Pulmonary artery endothelial cell (primary cell): Measurements from ENCODE around the gene TRMT5. TPM values are rescaled to one million over a fixed set of nuclear protein-coding genes. Genes with fewer than 3 reads are reported as not detected.
A peak's percentile ranks its signal among the peaks of the same experiment; 100 is the strongest.

Experiments used
- DNase-seq: peaks from one replicate; pipeline ENCODE4 v3.0.0-alpha.2; 2011; ENCODE audit warnings: low read depth, low spot score
- total RNA-seq: library from RNA; depleted of rRNA; stranded (reverse); fragments of >200 nt; gene quantifications from 2 replicates; pipeline ENCODE4 v1.2.3, GENCODE V29; 2014

The TRMT5 gene, protein sequence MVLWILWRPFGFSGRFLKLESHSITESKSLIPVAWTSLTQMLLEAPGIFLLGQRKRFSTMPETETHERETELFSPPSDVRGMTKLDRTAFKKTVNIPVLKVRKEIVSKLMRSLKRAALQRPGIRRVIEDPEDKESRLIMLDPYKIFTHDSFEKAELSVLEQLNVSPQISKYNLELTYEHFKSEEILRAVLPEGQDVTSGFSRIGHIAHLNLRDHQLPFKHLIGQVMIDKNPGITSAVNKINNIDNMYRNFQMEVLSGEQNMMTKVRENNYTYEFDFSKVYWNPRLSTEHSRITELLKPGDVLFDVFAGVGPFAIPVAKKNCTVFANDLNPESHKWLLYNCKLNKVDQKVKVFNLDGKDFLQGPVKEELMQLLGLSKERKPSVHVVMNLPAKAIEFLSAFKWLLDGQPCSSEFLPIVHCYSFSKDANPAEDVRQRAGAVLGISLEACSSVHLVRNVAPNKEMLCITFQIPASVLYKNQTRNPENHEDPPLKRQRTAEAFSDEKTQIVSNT
- 10.4 and 15.2 TPM in 2 replicates for total RNA-seq

DNA sequence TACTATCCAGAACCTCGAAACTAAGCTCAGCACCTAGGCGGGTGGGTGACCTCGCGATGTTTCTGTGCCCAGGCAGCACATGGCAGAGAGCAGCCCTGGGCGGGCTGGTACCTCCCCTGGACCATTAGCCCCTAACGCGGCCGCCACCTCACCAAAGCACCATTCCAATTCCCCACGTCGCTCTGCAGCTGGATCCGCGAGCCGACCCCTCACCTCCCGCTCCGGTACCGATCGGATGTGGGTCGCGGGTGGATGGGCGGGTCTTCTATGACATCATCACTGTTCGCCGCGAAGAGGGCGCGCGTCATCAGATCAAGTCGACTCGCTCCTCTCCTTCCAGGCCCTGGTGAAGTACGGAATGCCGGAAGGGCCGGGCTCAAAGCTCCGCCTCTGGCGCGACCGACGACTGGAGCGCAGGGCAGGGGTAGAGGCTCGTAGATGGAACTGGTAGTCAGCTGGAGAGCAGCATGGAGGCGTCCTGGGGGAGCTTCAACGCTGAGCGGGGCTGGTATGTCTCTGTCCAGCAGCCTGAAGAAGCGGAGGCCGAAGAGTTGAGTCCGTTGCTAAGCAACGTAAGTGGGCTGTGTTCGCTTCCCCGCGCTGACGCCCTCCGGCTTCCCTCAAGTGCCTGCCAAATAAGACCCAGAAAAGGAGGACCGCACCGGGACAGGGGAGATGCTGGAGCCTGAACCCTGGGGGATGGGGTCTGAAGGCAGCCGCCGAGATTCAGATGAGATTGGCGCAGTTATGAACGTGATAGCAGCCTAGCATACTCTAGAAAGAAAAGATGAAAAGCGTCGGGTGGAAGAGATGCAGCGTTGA lies at the start of gene TRMT5, which contains the start of gene SLC38A6:
TSS of gene TRMT5 (minus strand) at position 269 of the 822 bp plus-strand sequence. CDS start at position 163, 106 bp downstream.
TSS of gene SLC38A6 (plus strand) at position 435 of the 822 bp plus-strand sequence. CDS start at position 468, 33 bp downstream.
- peak; percentile 86 for DNase-seq

DNA sequence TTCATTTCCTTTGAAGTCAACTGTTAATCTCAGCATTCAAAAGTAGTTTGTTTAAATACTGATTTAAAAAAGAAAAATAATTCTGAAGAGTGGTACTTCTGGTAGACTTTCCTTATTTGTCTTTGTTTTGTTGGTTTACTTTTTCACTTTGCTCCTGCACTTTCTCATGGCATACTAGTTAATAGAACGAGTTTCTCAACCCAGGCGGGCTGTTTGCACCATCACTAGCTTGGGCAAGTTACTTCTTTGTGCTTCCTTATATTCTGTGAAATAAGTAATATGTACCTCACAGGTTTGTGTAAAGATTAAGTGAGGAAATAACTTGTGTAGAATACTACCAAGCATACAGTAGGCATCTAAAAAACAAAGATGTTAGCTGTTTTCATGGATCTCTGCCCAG lies 45.6 kb upstream of the TRMT5 start:
- no peak for DNase-seq

DNA sequence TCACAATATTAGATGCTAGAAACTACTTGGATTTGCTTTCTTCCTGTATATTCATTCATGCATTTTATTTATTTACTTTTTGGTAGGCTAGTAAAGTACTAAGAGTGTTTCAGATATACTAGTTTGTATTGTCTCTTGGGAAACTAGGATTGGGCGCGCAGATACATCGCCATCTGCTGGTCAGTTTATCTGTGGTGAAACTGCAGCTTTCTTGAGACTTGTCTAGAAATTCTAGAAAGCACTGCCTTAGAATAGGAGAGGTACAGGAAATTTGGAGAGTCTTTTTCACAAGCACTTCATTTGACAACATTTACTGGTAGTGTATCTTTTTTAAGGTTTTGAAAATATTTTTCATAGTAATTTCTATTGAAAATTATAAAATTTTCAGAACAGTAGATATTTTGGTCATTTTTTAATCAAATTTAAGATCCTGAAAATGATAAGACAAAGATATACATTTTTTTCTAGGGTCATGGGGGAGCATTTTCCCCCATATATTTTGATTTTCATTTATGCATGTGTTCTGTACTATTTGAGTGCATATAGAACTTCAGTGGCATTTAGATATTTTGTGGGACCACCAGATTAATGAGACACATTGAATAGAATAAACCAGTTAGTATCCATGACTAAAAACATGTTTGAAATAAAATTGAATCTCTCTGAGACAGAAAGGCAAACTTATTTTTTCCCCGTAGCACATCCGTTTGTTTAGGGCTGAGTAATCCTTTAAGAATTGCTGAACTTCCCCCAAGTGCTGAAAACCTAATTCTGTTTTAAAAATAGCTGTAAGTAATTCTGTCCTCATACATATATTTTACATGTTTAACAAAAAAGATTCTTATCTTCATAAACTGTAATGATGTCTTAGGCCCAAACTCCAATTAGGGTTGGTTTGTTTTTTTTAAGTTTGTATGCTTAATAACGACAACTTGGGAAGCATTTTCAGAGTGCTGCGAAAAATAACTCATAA lies 44.7 kb upstream of the TRMT5 start:
- DNase-seq: peak; percentile 48

- DNase-seq: no peak
Measured at GRCh38 chr14:61019537-61019936, 38.7 kb upstream of the TRMT5 start.

GRCh38 chr14:61003571-61003970 lies 22.7 kb upstream of the TRMT5 start:
- DNase-seq: no peak

GRCh38 chr14:60999536-60999935 lies 18.7 kb upstream of the TRMT5 start:
- DNase-seq: no peak

GRCh38 chr14:60998617-60999016 lies 17.7 kb upstream of the TRMT5 start:
- DNase-seq: no peak

- DNase-seq: no peak
Measured at GRCh38 chr14:60989599-60989998, 8.7 kb upstream of the TRMT5 start.

GRCh38 chr14:60986500-60986899 lies 5.6 kb upstream of the TRMT5 start:
- DNase-seq: no peak

GRCh38 chr14:60984196-60984595 lies 3.3 kb upstream of the TRMT5 start:
- no peak for DNase-seq

DNA sequence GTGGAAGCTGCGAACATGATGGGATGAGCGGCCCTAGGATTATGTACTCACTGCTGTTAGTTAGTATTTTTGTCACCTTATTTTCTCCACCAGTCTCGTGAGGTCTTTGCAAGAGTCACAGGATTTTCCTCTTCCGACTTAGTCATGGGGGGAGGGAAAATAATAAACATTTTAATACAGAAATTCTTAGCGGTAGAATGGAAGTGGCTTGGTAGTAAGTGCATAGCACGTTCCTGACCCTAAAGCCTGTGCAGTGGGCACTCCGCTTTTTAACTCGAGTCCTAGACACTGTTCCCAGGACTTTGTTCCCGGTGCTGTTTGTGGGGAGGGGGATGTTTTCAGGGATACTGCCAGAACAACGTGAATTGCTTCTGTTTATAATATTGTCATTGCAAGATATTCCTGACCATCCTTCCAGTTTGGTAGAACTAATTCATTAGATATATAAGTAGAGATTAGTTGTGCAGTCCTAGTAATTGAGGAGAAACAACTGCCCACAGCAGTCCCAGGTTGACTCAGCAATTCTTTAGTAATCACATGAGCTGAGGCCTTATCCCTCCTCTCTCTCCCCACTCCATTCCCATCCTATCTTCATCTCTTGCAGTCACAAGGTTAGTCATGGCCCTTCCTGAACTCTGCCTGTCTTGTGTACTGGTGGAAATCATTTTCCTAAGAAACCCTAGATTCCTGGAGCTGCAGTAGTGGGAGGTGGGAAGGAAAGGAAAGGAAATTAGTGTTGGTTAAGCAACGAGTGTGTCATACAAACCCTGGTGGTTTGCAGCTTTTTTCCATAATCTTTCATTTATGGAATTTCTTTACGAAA lies 965 bp upstream of the TRMT5 start:
- DNase-seq: peak; percentile 32

GRCh38 chr14:60977847-60978246 lies 3.0 kb downstream of the TRMT5 start:
- DNase-seq: no peak

DNA sequence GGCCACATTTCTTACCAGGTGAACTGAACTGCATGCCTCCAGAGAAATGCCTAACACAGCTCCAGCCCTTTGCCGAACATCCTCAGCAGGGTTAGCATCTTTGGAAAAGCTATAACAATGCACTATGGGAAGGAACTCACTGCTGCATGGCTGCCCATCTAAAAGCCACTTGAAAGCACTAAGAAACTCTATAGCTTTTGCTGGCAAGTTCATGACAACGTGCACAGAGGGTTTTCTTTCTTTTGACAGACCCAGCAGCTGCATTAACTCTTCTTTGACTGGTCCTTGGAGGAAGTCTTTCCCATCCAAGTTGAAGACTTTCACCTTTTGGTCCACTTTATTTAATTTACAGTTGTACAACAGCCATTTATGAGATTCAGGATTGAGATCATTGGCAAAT lies 5.3 kb downstream of the TRMT5 start:
- no peak for DNase-seq

- DNase-seq: no peak
Measured at GRCh38 chr14:60974090-60974651, 6.7 kb downstream of the TRMT5 start.

GRCh38 chr14:60973070-60973469 lies 7.8 kb downstream of the TRMT5 start:
- no peak for DNase-seq

DNA sequence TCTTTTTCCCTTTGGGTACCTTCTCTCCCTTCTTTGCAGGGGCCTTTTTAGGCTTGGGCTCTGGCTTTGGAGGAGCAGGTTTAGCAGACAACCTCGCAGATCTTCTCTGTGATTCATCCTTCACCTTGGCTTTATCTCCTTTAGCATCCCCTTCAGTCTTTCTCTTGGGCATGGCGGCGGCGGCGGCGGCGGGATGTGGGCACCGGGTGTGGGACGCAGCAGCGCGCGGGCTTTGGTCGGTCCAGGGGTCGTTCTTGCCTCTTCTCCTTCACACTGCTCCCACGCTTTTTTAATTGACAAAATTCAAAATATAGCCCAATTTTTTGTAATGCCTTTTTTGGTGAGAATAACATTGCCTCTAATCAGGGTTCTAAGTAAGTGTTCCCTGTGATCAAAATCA lies 8.6 kb downstream of the TRMT5 start:
- DNase-seq: no peak

DNA sequence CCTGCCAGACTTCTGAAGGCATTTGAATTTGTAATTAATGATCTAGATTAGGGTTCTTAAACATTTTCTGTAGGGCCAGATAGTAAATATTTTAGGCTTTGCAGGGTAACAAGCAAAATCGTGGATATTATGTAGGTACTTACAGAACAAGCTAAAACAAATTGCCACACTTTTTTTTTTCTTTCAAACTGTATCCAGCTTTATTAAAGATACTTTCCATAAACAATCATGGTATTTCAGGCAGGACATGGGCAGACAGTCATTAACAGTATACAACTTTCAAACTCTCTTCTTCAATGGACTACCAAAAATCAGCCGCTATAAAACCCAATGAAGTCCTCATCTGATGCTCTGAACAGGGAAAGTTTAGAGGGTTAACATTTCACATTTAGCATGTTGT lies 9.6 kb downstream of the TRMT5 start:
- DNase-seq: no peak

- no peak for DNase-seq
Measured at GRCh38 chr14:60970146-60970545, 10.7 kb downstream of the TRMT5 start.

DNA sequence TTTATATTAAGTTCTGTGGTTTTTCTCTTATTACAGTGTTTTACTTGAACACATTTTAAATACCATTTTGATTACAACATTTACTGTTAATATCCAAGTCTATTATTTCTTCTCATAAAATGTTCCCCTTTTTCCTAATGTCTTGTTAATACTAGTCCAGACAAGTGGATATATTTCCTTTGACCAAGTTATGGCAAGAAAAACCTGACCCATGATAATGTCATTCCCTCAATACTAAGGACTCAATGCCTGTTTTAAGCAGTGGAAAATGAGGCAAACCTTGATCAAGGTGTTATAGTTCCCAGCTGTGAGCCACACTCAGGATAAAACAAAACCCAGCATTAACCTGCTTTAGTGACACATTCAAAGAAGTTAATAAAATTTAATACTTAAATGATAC lies 12.2 kb downstream of the TRMT5 start:
- DNase-seq: no peak

DNA sequence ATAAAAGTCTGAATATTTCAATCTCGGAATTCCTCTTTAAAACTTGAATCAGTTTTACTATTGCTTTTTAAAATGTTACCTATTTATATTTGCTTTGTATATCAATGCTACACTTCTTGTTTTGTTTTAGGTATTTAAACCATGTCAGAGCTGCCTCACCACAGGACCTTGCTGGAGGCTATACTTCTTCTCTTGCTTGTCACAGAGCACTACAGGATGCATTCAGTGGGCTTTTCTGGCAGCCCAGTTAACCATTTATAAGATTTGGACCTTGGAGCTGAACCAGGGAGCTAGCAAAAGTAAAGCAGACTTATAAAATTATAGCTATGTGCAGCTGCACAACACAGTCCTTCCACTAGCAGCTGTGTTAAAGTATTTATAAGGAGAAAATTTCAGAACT lies 12.8 kb downstream of the TRMT5 start:
- no peak for DNase-seq
